GM18951 (cell line): ENCODE data around the gene AREL1.

Experiments
- POLR2A ChIP-seq: IDR thresholded peaks from 4 replicates; pipeline ENCODE4 v1.6.1; 2011; ENCODE audit warnings: mild to moderate bottlenecking; ENCODE audit not compliant: insufficient read length, insufficient read depth; ENCODE audit errors: extremely low read depth
- in situ Hi-C: fragments of 300-500 bp; cut with MboI; formaldehyde crosslinking; loops from one replicate; pipeline ENCODE4 v1.12.0; 2022; ENCODE audit warnings: low sequenced_read_pairs, mixed read lengths, inconsistent platforms; ENCODE audit not compliant: unreplicated experiment

Gene AREL1

DNA sequence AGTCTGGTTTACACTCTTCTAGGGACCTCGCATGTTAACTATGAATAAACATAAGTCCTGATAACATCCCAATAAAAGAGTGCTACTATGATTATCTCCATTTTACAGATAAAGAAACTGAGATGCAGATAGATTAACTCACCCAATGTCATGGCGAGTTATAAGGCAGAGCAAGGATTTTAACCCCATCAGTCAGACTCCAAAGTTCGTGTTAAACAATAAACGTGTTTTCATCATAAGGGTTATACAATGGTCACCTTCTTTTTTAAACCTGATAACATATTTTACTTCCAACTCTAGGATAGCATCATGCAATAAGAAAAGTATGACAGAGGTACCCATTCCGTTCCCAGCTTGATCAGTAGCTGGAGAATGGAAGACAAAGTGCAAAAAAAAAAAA is 1.2 kb downstream of the AREL1 start:
- in situ Hi-C loops, result no loop called here
- TF ChIP-seq POLR2A, result no peak

- TF ChIP-seq POLR2A, result no peak
- in situ Hi-C loops, result no loop called here
Observed at GRCh38 chr14:74710480-74710879, 2.4 kb downstream of the AREL1 start.

- TF ChIP-seq POLR2A, result no peak
- in situ Hi-C loops, result no loop called here
Observed at GRCh38 chr14:74705613-74706500, 7.0 kb downstream of the AREL1 start.

GRCh38 chr14:74704656-74705055 is 8.2 kb downstream of the AREL1 start:
- in situ Hi-C loops, result no loop called here
- TF ChIP-seq POLR2A, result no peak

- in situ Hi-C loops, result no loop called here
- no peak for TF ChIP-seq POLR2A
Observed at GRCh38 chr14:74703043-74703442, 9.8 kb downstream of the AREL1 start.

DNA sequence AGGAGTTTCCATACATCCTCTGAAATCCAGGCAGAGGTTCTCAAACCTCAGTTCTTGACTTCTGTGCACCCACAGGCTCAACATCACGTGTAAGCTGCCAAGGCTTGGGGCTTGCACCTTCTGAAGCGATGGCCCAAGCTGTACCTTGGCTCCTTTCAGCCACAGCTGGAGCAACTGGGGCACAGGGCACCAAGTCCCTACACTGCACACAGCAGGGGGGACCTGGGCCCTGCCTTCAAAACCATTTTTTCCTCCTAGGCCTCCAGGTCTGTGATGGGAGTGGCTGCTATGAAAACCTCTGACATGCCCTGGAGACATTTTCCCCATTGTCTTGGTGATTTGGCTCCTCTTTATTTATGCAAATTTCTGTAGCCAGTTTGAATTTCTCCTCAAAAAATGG is 10.6 kb downstream of the AREL1 start:
- in situ Hi-C loops, result no loop called here
- no peak for TF ChIP-seq POLR2A

DNA sequence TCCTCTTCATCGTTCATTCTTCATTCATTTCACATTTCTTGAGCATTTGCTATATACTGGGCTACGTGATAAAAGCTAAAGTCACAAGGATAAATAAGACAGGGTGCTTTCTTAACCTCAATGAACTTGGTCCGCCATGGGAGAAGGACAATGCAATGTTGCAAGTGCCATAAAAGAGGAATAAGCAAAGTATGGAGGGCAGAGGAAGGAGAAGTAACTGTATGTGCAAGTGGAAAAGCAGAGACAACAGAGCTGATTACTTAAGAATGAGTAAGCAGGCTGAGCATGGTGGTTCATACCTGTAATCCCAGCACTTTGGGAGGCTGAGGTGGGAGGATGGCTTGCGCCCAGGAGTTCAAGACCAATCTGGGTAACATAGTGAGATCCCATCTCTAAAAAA is 14.4 kb downstream of the AREL1 start:
- in situ Hi-C loops, result no loop called here
- no peak for TF ChIP-seq POLR2A

- no peak for TF ChIP-seq POLR2A
- in situ Hi-C loops, result no loop called here
Observed at GRCh38 chr14:74697976-74698375, 14.9 kb downstream of the AREL1 start.

- TF ChIP-seq POLR2A, result no peak
- in situ Hi-C loops, result no loop called here
Observed at GRCh38 chr14:74697543-74697942, 15.3 kb downstream of the AREL1 start.

GRCh38 chr14:74697011-74697410 is 15.9 kb downstream of the AREL1 start:
- TF ChIP-seq POLR2A, result no peak
- in situ Hi-C loops, result no loop called here

GRCh38 chr14:74695406-74695805 is 17.5 kb downstream of the AREL1 start:
- no peak for TF ChIP-seq POLR2A
- in situ Hi-C loops, result no loop called here

- no peak for TF ChIP-seq POLR2A
- in situ Hi-C loops, result no loop called here
Observed at GRCh38 chr14:74693191-74693590, 19.7 kb downstream of the AREL1 start.

GRCh38 chr14:74691456-74691855 is 21.4 kb downstream of the AREL1 start:
- in situ Hi-C loops, result no loop called here
- no peak for TF ChIP-seq POLR2A

- in situ Hi-C loops, result no loop called here
- TF ChIP-seq POLR2A, result no peak
Observed at GRCh38 chr14:74685921-74686678, 26.8 kb downstream of the AREL1 start.

DNA sequence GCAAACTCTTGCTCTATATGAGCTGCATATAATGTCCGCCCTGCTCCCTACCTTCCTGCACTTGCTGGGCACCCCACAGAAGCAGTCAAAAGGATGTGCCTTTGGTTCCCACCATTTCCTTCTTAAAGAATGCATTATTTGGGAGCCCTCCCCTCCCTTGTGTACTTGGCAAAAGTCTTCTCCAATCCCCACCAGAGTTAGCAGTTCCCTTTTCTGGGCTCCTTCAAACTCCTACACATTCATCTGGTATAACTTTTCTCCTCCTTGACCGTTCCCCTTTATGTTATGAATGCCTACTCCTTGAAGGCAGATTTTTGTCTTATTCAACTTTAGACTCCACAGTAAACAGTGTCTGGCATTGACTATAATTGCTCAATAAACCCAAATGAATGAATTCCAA is 27.8 kb downstream of the AREL1 start:
- TF ChIP-seq POLR2A, result no peak
- in situ Hi-C loops, result no loop called here
